HTR-8/SVneo (cell line): Measurements from ENCODE around the gene NOTUM.
A peak's percentile ranks its signal among the peaks of the same experiment; 100 is the strongest.

Experiments used
- DNase-seq: peaks from one replicate; pipeline ENCODE4 v3.0.0; 2011; ENCODE audit warnings: low spot score, mixed read lengths; ENCODE audit not compliant: insufficient read length
- FAIRE-seq: peaks from 2 replicates; lab custom pipeline; 2011; peaks lifted over from hg19 to GRCh38; lab: Jason Lieb, UNC

The NOTUM gene

DNA sequence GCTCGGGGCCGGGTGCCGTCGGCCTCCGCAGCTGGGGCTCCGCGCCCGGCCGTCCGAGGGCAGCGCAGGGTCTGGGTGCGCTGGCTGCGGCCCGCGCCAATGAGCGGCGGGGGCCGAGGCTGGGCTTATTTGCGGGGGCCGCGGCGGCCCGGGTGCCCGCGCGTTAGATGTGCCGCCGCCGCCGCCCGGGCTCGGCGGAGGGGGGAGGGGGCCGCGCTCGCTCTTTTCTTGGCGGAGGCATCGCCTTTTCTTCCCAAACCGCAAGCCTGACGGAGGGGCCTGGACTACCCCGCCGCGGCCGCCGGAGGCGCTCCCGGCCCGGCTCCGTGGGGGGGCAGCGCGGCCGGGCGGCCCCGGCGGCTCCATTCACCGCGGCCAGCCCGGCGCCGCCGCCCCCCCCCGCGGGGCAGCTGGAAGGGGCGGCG, at the start of gene NOTUM:
Gene NOTUM, minus strand, starts transcription at position 101 of the 425 bp plus-strand sequence. CDS start 278 bp downstream, outside the sequence.
- DNase-seq (no peak), FAIRE-seq (no peak)

GRCh38 chr17:82009413-82009812, 48.4 kb upstream of the NOTUM start:
- DNase-seq (no peak), FAIRE-seq (no peak)

- FAIRE-seq (no peak), DNase-seq (no peak)
These were observed 48.0 kb upstream of the NOTUM start for GRCh38 chr17:82008941-82009405.

DNA sequence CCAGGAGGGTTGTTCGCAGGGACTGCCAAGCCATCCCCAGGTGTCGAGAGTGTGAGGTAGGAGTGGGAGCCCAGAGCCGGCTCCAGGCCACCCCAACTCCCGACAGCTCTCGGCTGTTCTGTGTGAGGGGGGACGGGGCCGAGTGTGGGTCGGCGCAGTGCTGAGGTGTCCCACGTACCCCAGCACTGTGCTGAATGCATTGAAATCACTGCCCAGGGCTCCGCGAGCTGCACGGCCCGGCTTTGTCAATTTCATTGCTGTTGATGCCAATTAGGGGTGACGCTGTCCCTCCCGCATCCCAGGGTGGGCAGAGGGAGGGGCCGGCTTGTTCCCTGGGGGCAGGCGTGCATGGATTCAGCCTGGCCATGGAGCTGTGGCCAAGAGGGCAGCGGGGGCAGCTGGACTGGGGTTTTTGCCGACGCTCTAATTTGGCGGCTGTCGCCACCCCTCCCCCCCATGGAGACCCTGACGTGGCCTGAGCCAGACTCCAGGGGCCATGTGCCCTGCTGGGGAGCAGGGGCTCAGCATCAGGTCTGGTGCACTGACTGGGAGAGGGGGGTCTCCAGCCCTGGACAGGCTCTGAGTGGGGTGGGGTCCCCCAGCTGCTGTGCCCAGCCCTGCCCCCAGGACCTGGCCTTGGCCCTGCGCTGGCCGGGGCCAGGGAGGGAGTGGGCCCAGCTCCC, 47.4 kb upstream of the NOTUM start:
- no peak for FAIRE-seq
- no peak for DNase-seq

DNA sequence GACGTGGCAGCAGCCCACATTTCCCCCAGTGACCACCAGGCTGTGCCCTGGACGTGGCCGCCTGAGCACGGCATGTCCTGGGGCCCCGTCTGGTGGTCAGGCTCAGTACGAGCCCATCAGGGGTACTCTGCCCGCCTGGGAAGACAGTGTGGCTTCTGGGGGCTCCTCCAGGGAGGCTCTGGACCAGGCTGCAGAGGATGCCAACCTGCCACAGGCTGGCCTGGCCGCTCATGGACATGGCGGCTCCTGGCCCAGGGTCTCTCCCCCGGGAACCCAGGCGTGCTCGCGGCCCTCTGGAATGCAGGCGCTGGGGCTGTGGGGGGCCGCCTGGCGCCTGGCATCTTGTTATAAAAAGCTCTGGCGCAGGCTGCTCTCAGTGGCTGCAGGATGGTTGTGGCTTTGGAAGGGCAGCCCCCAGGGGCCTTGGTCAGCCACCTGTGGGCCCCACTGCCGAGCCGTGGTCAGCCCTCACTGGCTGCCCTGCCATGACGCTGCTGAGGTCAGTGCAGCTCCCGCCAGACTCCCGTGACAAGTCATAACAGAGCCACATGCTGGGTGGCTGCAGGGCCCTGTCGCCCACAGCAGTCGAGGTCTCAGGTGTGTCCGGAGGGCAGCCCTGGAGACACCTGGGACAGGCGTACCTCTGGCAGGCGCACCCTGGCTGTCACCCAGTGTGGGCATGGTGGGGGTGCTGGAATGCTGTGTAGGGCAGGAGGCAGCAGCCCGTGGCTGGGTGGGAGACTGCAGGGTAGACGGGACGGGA, 46.7 kb upstream of the NOTUM start:
- DNase-seq (no peak), FAIRE-seq (no peak)

GRCh38 chr17:82007228-82007494, 46.2 kb upstream of the NOTUM start:
- FAIRE-seq (no peak), DNase-seq (no peak)

GRCh38 chr17:82006468-82007227, 45.7 kb upstream of the NOTUM start:
- FAIRE-seq (no peak), DNase-seq (no peak)

DNA sequence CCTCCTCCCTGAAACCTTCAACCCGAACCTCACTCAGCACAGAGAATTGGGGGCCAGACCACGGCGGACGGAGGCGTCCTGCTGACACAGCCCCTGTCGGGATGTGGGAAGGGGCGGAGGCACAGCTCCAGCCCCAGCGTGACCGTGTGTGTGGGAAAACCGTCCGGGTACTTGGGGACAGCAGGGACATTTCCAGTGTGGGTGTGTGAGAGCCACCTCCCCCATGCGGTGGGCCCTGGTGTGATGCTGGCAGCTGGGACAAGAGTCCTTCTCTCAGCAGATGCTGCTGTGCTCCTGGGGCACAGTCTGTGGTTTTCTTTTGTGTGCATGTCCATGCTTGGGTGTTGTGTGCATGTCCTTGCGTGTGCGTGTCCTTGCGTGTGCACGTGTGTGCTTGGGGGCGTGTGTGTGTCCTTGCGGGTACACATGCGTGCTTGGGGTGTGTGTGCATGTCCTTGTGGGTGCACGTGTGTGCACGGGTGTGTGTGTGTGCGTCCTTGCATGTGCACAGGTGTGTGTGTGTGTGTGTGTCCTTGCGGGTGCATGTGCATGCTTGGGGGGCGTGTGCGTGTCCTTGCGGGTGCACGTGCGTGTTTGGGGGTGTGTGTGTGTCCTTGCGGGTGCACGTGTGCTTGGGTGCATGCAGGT, 44.8 kb upstream of the NOTUM start:
- FAIRE-seq, result peak; percentile 72
- DNase-seq, result no peak

DNA sequence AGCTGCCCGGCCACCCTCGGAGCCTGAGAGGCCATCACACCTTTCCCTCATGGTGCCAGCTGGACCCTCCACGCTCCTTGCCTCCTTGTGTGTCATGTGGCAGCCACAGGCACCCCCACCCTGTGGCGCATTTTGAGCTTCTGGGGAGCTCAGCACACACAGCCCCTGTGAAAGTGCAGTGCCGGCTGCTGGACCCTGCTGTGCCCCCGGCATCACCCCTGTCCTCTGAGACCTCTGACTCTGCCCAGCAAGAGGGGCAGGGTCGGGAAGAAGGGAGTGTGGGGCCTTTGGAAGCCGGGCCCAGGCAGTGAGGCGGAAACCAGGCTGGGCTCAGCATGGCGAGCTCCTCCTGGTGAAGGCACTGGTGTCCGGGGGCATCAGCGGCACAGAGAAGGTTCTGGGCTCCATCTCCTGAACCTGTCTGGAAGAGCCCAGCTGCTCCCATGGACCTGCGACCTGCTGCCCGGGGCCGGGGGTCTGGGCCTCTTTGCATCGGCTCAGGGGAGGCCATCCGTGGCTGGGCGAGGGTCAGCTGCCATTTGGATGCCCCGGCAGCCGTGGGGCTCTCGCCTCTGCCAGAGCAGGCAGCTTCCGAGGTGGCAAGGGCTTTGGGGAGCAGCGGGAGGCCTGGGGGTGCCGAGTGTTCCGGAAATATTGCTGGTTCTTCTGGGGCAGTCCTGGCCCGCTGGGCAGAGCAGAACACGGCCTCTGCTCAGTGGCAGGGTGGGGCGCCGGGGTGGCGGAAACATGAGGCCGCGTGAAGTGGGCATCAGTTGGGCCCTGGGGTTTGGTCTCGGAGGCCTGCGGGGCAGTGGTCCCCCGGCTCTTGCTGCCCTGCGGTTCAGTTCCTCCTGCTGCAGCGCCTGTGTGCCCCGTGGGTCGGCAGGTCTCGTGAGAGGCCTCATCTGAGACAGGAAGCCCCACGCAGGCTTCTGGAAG, 43.8 kb upstream of the NOTUM start:
- FAIRE-seq (no peak), DNase-seq (no peak)

DNA sequence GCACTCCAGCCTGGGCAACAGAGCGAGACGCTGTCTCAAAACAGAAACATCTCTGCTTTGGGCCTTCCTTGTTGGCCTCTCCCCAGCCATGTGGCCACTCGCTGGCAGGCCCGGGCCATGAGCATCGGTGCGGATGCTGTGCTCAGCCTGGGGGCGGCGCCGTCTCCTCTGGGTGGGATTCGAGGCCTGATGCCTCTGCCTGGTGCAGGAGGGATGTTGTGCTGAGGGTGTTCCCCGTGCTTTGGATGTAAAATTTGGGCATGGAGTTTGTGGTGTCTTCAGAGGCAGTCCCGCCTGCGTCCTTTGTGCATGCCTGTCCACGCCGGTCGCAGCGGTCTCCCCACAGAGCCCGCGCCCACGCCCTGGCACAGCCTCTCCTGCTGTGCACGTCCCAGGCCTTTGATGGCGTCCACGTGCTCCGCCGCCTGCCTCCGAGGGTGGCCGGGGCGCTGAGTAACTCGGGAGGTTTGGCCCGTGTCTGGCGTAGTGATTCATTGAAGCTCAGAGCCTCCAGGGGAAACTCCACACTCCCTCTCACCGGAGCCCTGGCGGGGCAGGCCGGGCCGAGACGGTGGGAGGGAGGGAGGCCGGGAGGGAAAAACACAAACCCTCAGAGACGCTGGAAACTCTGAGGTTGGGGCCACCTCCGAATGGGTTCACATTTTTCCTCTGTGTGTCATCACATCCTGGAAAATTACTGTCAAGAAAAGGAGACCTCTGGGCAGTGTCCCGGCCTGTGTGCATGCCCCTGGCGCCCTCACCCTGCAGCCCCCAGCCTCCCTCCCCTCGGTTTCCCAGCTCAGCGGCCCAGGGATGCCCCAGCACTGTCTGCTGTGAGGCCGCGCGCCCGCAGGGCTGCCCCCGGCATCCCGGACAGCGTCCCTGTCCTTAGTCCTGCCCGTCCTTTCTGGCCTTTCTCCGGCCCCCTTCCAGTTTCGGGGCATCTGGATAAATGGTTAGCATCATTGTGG, 42.7 kb upstream of the NOTUM start:
- DNase-seq, result peak; percentile 92
- FAIRE-seq, result peak; percentile 80

GRCh38 chr17:82001571-82002056, 40.6 kb upstream of the NOTUM start:
- DNase-seq (no peak), FAIRE-seq (no peak)

GRCh38 chr17:82000803-82001570, 40.0 kb upstream of the NOTUM start:
- FAIRE-seq (no peak), DNase-seq (no peak)

DNA sequence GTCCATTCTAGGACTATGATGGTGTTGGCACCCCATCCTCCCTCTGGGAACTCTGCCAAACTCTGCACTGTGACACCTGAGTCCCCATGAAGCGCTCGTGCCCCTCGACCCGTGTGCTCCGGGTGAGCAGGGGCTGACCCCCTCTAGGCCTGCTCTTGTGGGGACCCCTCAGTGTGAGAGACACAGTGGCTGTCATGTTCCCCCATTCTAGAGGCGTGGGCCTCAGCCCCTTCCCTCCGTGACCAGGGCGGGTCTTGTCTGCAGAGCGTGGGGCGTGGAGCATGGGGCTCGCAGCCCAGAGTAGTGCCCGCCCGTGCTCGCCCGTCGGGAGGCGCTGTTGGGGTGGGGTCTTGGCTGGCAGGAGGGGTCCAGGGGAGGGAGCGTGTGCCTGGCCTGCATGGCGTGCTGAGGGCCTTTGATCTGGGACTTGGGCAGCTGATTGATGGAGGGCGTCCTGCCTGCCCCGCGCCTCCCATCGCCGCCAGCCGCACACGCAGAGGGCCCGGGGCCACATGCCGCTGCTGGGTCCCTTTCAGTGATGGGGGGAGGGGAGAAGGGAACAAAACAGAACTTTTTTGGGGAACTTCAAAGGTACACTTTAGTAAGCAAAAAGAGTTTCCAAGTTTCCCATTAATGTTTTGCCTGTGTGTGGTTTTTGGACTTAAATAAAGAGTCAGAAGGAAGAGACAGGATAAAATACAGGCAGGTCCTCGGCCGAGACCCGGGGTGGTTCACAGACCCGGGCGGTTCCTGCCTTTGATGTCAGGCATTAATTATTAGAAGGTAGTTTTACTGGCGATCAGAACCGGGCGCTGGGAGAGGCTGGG, 39.2 kb upstream of the NOTUM start:
- no peak for DNase-seq
- no peak for FAIRE-seq

GRCh38 chr17:81999587-81999975, 38.6 kb upstream of the NOTUM start:
- FAIRE-seq (no peak), DNase-seq (no peak)

- no peak for FAIRE-seq
These were observed 37.9 kb upstream of the NOTUM start for GRCh38 chr17:81998691-81999438.

GRCh38 chr17:81998212-81998611, 37.2 kb upstream of the NOTUM start:
- FAIRE-seq (no peak), DNase-seq (no peak)

More at GRCh38 chr17:81998691-81999438, 37.9 kb upstream of the NOTUM start:
- DNase-seq, result no peak
